ENCODE measurements around the gene ENSA.

GRCh38 chr1:150575518-150576366 lies 53.7 kb downstream of the ENSA start:
- no peak for TF ChIP-seq CTCF (IDR thresholded peaks at IDR 0.05)
- TF ChIP-seq POLR2A (IDR thresholded peaks at IDR 0.05): no peak
